ENCODE measurements around the gene MRPL41. TPM values are rescaled to one million over a fixed set of nuclear protein-coding genes. Genes with fewer than 3 reads are reported as not detected.

The MRPL41 gene
- total and polyA plus RNA-seq, 2 donors from 2014 or later = 47.3 to 150 TPM

GRCh38 chr9:137588891-137589290, 37.2 kb downstream of the MRPL41 start:
- no peak overlapping the region for H3K27ac ChIP-seq (ENCODE audit: low read depth in 2 of 2, low read length in 2 of 2)
- H3K4me3 ChIP-seq (ENCODE audit: low read length in 3 of 3) = peak overlapping the region in 1 of 3 donors; percentile 67
- peaks cover 0 to 18% (median 0%) of the 10 kb centered on the region in 3 donors for H3K36me3 ChIP-seq (ENCODE audit: control insufficient read depth in 2 of 3, insufficient read depth in 3 of 3, low read length in 3 of 3)
- DNase-seq = no peak
- TF ChIP-seq, protein P1, sequence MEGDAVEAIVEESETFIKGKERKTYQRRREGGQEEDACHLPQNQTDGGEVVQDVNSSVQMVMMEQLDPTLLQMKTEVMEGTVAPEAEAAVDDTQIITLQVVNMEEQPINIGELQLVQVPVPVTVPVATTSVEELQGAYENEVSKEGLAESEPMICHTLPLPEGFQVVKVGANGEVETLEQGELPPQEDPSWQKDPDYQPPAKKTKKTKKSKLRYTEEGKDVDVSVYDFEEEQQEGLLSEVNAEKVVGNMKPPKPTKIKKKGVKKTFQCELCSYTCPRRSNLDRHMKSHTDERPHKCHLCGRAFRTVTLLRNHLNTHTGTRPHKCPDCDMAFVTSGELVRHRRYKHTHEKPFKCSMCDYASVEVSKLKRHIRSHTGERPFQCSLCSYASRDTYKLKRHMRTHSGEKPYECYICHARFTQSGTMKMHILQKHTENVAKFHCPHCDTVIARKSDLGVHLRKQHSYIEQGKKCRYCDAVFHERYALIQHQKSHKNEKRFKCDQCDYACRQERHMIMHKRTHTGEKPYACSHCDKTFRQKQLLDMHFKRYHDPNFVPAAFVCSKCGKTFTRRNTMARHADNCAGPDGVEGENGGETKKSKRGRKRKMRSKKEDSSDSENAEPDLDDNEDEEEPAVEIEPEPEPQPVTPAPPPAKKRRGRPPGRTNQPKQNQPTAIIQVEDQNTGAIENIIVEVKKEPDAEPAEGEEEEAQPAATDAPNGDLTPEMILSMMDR (IDR thresholded peaks at IDR 0.05; ENCODE audit: borderline replicate concordance, extremely low read depth, insufficient read depth) = no peak
- no peaks in the 10 kb centered on the region for H3K27me3 ChIP-seq (ENCODE audit: control insufficient read depth, insufficient read depth, low read length)
- peaks cover 0 to 10% (median 4%) of the 10 kb centered on the region in 3 donors for H3K4me1 ChIP-seq (ENCODE audit: control insufficient read depth in 2 of 3, insufficient read depth in 2 of 3, low read depth in 1 of 3, low read length in 3 of 3)
- H3K9me3 ChIP-seq (ENCODE audit: control insufficient read depth in 2 of 3, insufficient read depth in 1 of 3, low read length in 3 of 3) = no peaks in the 10 kb centered on the region
- no peak for FAIRE-seq
- intact Hi-C loops (cut with DNase I) = no loop called here
- peak overlapping the region in 1 of 3 donors; percentile 67 for H3K9ac ChIP-seq (ENCODE audit: low read length in 3 of 3)

DNA sequence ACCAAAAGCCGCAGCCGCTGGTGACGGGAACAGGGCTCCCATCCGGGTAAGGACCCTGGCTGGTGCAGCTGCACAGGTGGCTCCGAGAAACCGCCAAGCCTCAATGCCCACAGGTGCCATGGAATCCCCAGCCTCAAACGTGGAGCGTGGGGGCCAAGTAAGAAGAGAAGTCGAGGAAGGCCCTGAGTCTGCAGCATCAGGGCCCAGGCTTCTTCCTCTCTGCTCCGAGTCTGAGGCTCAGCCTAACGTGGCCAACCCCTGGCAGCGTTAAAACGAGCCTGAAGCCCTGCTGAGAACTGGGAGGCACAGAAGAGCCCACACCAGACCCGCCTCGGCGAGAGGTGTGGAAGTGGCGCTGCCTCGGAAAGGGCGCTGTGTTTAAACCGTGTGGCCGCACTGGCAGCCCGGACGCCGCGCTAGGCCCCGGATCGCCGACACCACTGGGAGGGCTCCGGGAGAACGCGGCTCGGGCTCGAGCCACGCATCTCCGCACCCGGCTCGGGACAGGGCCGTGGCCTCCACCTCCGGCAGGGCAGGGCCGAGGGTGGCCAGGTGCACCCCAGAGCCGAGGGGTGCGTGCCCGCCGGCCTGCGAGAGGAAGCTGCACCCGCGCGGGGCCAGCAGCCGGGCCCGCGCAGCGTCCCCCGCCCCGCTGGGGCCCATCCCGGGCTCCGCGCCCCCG, 37.9 kb downstream of the MRPL41 start:
- no peak for FAIRE-seq
- Histone ChIP-seq H3K27me3 (ENCODE audit: control insufficient read depth, insufficient read depth, low read length) (no peaks in the 10 kb centered on the region), H3K9ac (ENCODE audit: low read length in 3 of 3) (peak overlapping the region; percentile 10 to 67 (median 60)), H3K36me3 (ENCODE audit: control insufficient read depth in 2 of 3, insufficient read depth in 3 of 3, low read length in 3 of 3) (peaks cover 0 to 18% (median 0%) of the 10 kb centered on the region in 3 donors), H3K4me1 (ENCODE audit: control insufficient read depth in 2 of 3, insufficient read depth in 2 of 3, low read depth in 1 of 3, low read length in 3 of 3) (peaks cover 0 to 10% (median 4%) of the 10 kb centered on the region in 3 donors), H3K4me3 (ENCODE audit: low read length in 3 of 3) (peak overlapping the region; percentile 57 to 68 (median 67)), H3K9me3 (ENCODE audit: control insufficient read depth in 2 of 3, insufficient read depth in 1 of 3, low read length in 3 of 3) (no peaks in the 10 kb centered on the region), H3K27ac (ENCODE audit: low read depth in 2 of 2, low read length in 2 of 2) (no peak overlapping the region)
- TF ChIP-seq, protein P1 (IDR thresholded peaks at IDR 0.05; ENCODE audit: borderline replicate concordance, extremely low read depth, insufficient read depth) = no peak
- intact Hi-C loops (cut with DNase I) = no loop called here
- no peak for DNase-seq

GRCh38 chr9:137590123-137590468, 38.4 kb downstream of the MRPL41 start:
- H3K36me3 ChIP-seq (ENCODE audit: control insufficient read depth in 2 of 3, insufficient read depth in 3 of 3, low read length in 3 of 3) = peaks cover 0 to 18% (median 0%) of the 10 kb centered on the region in 3 donors
- H3K4me1 ChIP-seq (ENCODE audit: control insufficient read depth in 2 of 3, insufficient read depth in 2 of 3, low read depth in 1 of 3, low read length in 3 of 3) = peaks cover 0 to 10% (median 4%) of the 10 kb centered on the region in 3 donors
- H3K27me3 ChIP-seq (ENCODE audit: control insufficient read depth, insufficient read depth, low read length) = no peaks in the 10 kb centered on the region
- FAIRE-seq = no peak
- intact Hi-C loops (cut with DNase I) = no loop called here
- DNase-seq = peak in 1 of 5 donors; percentile 58
- H3K9ac ChIP-seq (ENCODE audit: low read length in 3 of 3) = no peak overlapping the region
- no peak overlapping the region for H3K27ac ChIP-seq (ENCODE audit: low read depth in 2 of 2, low read length in 2 of 2)
- TF ChIP-seq, protein P1 (IDR thresholded peaks at IDR 0.05; ENCODE audit: borderline replicate concordance, extremely low read depth, insufficient read depth) = no peak
- H3K4me3 ChIP-seq (ENCODE audit: low read length in 3 of 3) = no peak overlapping the region
- H3K9me3 ChIP-seq (ENCODE audit: control insufficient read depth in 2 of 3, insufficient read depth in 1 of 3, low read length in 3 of 3) = no peaks in the 10 kb centered on the region

Measured in kidney (tissue), 14 donors.